ENCODE measurements around the gene KCNJ15.

DNA sequence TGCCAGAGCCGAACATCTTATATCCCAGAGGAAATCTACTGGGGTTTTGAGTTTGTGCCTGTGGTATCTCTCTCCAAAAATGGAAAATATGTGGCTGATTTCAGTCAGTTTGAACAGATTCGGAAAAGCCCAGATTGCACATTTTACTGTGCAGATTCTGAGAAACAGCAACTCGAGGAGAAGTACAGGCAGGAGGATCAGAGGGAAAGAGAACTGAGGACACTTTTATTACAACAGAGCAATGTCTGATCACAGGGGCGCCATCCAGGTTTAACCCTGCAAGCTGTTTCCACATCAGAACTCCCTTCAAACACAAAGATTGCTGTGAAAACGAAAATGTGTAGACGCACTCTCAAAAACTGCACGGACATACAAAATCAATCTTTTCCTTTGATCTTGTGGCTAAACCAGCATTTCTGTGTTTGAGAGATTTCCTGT lies 43.4 kb downstream of the KCNJ15 start:
- no peak for TF ChIP-seq RARB (CRISPR knock-in tag; IDR thresholded peaks at IDR 0.05)
- no peak for TF ChIP-seq BACH2 (CRISPR knock-in tag; IDR thresholded peaks at IDR 0.05; ENCODE audit: borderline replicate concordance)
- TF ChIP-seq ZNF8 (CRISPR knock-in tag; IDR thresholded peaks at IDR 0.05) = no peak
- no peak for TF ChIP-seq SNAI2 (CRISPR knock-in tag; IDR thresholded peaks at IDR 0.05)
- no peak for TF ChIP-seq ZNF70 (CRISPR knock-in tag; IDR thresholded peaks at IDR 0.05)
- no peak for TF ChIP-seq ARNTL (CRISPR knock-in tag; IDR thresholded peaks at IDR 0.05; ENCODE audit: borderline replicate concordance, low read depth)
- TF ChIP-seq, protein P1, sequence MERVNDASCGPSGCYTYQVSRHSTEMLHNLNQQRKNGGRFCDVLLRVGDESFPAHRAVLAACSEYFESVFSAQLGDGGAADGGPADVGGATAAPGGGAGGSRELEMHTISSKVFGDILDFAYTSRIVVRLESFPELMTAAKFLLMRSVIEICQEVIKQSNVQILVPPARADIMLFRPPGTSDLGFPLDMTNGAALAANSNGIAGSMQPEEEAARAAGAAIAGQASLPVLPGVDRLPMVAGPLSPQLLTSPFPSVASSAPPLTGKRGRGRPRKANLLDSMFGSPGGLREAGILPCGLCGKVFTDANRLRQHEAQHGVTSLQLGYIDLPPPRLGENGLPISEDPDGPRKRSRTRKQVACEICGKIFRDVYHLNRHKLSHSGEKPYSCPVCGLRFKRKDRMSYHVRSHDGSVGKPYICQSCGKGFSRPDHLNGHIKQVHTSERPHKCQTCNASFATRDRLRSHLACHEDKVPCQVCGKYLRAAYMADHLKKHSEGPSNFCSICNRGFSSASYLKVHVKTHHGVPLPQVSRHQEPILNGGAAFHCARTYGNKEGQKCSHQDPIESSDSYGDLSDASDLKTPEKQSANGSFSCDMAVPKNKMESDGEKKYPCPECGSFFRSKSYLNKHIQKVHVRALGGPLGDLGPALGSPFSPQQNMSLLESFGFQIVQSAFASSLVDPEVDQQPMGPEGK (CRISPR knock-in tag; IDR thresholded peaks at IDR 0.05; ENCODE audit: borderline replicate concordance) = no peak
- TF ChIP-seq CSDC2 (CRISPR knock-in tag; IDR thresholded peaks at IDR 0.05) = no peak
- no peak for TF ChIP-seq ZFP3 (CRISPR knock-in tag; IDR thresholded peaks at IDR 0.05)
- TF ChIP-seq TCF4 (CRISPR knock-in tag; IDR thresholded peaks at IDR 0.05; ENCODE audit: borderline replicate concordance) = no peak
- TF ChIP-seq ZC3H10 (CRISPR knock-in tag; IDR thresholded peaks at IDR 0.05) = no peak
- TF ChIP-seq ESRRG (CRISPR knock-in tag; IDR thresholded peaks at IDR 0.05) = no peak
- no peak for TF ChIP-seq ZFP30 (CRISPR knock-in tag; IDR thresholded peaks at IDR 0.05)

Measured in SK-N-SH treated with all-trans-retinoic acid at 6 μM for 48 hours (cell line).